ENCODE measurements around the gene ZFP28. TPM values are rescaled to one million over a fixed set of nuclear protein-coding genes. Genes with fewer than 3 reads are reported as not detected.

The ZFP28 gene
- total and polyA plus RNA-seq, 2 donors (not counting 3 experiments of a cell fraction or from before 2014, with no cell fraction given) = 1.8 to 5.4 TPM

GRCh38 chr19:56572589-56572988, 33.8 kb downstream of the ZFP28 start:
- Histone ChIP-seq H3K9me3 (replicated peaks; ENCODE audit: control insufficient read depth, insufficient read depth, low read length) (peaks cover 22% of the 10 kb centered on the region), H3K4me1 (ENCODE audit: control insufficient read depth, extremely low read depth, insufficient read depth, low read length) (peaks cover 3% of the 10 kb centered on the region), H3K36me3 (ENCODE audit: control insufficient read depth in 2 of 2, extremely low read depth in 1 of 2, insufficient read depth in 2 of 2, low read length in 2 of 2) (peaks cover 0 to 3% of the 10 kb centered on the region in 2 experiments), H3K27ac (ENCODE audit: insufficient read depth, low read depth, low read length) (no peak overlapping the region), H3K27me3 (ENCODE audit: control insufficient read depth in 2 of 2, insufficient read depth in 2 of 2, low read length in 2 of 2) (no peaks in the 10 kb centered on the region), H4K20me1 (replicated peaks; ENCODE audit: control insufficient read depth, extremely low read depth, insufficient read depth, low read length) (no peaks in the 10 kb centered on the region), H3K79me2 (ENCODE audit: control insufficient read depth, insufficient read depth, low read length) (no peaks in the 10 kb centered on the region), H3K9ac (replicated peaks; ENCODE audit: extremely low read depth, insufficient read depth, low read length) (no peak overlapping the region), H2AFZ (ENCODE audit: low read depth, low read length) (no peak overlapping the region), H3K4me3 (replicated peaks in 1 of 3; ENCODE audit: insufficient read depth in 1 of 3, low read depth in 1 of 3, low read length in 3 of 3) (no peak overlapping the region), H3K4me2 (ENCODE audit: insufficient read depth, low read length) (no peak overlapping the region), H3K9me1 (replicated peaks; ENCODE audit: control insufficient read depth, extremely low read depth, insufficient read depth, low read length) (no peaks in the 10 kb centered on the region)
- BruUV-seq (replicated peaks) = no TSS peak
- FAIRE-seq = no peak
- TF ChIP-seq EZH2 (IDR thresholded peaks at IDR 0.05; ENCODE audit: borderline replicate concordance, low read depth, low read length, severe bottlenecking) (no peak), FOS (IDR thresholded peaks at IDR 0.05; ENCODE audit: borderline replicate concordance, insufficient read depth, low read length) (no peak), POLR2A (IDR thresholded peaks at IDR 0.05; ENCODE audit: low read depth, low read length) (no peak), POLR2AphosphoS5 (IDR thresholded peaks at IDR 0.05; ENCODE audit: insufficient read depth, low read depth, low read length) (no peak), MAX (IDR thresholded peaks at IDR 0.05; ENCODE audit: insufficient read depth, insufficient read length) (no peak), MYC (IDR thresholded peaks at IDR 0.05; ENCODE audit: low read depth, low read length) (no peak), GATA2 (IDR thresholded peaks at IDR 0.05; ENCODE audit: insufficient read depth, insufficient read length, low read depth, low read length) (no peak), JUN (IDR thresholded peaks at IDR 0.05; ENCODE audit: borderline replicate concordance, insufficient read depth, insufficient read length, low read depth) (no peak)
- TF ChIP-seq, protein P1, sequence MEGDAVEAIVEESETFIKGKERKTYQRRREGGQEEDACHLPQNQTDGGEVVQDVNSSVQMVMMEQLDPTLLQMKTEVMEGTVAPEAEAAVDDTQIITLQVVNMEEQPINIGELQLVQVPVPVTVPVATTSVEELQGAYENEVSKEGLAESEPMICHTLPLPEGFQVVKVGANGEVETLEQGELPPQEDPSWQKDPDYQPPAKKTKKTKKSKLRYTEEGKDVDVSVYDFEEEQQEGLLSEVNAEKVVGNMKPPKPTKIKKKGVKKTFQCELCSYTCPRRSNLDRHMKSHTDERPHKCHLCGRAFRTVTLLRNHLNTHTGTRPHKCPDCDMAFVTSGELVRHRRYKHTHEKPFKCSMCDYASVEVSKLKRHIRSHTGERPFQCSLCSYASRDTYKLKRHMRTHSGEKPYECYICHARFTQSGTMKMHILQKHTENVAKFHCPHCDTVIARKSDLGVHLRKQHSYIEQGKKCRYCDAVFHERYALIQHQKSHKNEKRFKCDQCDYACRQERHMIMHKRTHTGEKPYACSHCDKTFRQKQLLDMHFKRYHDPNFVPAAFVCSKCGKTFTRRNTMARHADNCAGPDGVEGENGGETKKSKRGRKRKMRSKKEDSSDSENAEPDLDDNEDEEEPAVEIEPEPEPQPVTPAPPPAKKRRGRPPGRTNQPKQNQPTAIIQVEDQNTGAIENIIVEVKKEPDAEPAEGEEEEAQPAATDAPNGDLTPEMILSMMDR (IDR thresholded peaks at IDR 0.05; ENCODE audit: extremely low read depth in 1 of 2, insufficient read depth in 1 of 2, low read depth in 1 of 2, low read length in 2 of 2) = no peak
- intact Hi-C loops (cut with micrococcal nuclease) = no loop called here
- dilution Hi-C loops (cut with MboI; ENCODE audit: extremely low pct_ligation_motif_present, low sequenced_read_pairs) = no loop called here
- ChIA-PET POLR2A (no interaction called here), CTCF (no interaction called here)
- DNase-seq (ENCODE audit: low read depth, low spot score) = no peak
